NCI-H1105 treated with DMSO at 0.1 percent for 48 hours (cell line): Measurements from ENCODE around the gene CCDC69.
"Not testable (repeated sequence)": the region's sequence is repeated elsewhere in the genome, so short reads cannot be mapped to it uniquely, and the experiment has no call there.

ENCODE experiments used
- DNase-seq: peaks from one replicate; lab custom pipeline; 2025; lab: John Stamatoyannopoulos, UW

The CCDC69 gene, protein sequence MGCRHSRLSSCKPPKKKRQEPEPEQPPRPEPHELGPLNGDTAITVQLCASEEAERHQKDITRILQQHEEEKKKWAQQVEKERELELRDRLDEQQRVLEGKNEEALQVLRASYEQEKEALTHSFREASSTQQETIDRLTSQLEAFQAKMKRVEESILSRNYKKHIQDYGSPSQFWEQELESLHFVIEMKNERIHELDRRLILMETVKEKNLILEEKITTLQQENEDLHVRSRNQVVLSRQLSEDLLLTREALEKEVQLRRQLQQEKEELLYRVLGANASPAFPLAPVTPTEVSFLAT

GRCh38 chr5:151223447-151224264 is at the start of gene CCDC69:
CCDC69 (minus strand) TSS chr5:151224092; CDS start chr5:151223970, 122 bp downstream.
- DNase-seq: peak; percentile 39

DNA sequence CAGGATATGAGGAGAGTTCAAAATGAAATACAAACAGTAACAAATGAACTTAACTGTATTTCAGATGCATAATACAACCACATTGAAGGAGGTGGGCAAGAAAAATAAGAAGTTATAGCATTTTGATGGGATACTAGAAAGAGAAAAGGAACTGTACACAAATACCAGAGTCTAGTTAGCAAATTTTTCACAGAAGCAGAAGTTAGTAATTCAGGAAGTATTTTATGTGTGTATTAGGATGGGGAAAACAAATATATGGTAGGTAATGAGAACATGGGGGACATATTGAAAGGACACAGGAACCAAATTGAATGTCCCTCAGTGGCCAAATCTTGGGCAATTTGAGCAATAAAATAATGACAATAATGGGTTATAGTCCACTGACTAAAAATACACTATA is 47.4 kb upstream of the CCDC69 start:
- DNase-seq: no peak

DNA sequence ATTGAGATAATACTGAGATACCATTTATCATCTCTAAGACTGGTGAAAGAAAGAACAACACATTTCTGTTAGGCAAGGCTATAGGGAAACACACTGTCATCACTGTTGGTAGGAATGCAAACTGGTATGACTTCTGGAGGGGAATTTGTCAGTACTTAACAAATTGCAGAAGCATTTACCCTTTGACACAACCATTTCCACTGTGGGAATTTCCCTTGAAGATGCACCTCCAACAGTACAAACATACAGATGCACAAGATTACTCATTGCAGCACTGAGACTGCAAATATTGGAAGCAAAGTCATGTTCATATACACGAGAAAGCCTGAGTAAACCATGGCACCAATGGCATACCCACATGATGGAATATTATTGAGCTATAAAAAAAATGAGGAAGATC is 46.7 kb upstream of the CCDC69 start:
- DNase-seq: no peak

DNA sequence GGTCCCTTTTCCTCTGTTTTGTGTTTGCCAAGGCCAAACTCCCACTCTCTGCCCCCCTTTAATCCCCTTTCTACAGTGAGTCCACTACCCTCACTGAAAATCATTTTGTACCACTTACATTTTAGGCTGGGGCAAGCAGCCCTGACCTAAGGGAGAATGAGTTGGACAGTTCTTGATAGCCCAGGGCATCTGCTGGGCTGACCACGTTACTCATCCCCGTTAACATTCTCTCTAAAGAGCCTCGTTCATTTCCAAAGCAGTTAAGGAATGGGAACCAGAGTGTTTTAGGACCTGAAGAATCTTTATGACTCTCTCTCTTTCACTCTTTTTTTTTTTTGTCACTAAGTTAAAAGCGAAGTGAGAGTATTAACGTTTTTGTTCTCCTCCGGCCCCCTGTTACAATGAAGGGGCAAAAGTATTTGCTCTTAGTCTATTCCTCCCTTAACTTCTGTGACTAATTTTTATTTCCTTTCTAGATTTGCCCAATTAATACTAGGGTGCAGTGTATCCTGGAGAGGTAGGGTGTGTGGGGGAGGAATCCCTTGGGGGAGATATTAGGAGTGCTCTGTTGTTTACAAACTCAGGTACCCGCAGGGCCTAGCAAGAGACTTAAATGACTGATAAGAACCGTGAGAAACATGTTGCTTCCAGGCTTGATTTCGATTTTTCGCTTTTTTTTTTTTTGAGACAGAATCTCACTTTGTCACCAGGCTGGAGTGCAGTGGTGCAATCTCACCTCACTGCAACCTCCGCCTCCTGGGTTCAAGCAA is 43.8 kb upstream of the CCDC69 start:
- DNase-seq: no peak

GRCh38 chr5:151264113-151264512 is 40.2 kb upstream of the CCDC69 start:
- no peak for DNase-seq

DNA sequence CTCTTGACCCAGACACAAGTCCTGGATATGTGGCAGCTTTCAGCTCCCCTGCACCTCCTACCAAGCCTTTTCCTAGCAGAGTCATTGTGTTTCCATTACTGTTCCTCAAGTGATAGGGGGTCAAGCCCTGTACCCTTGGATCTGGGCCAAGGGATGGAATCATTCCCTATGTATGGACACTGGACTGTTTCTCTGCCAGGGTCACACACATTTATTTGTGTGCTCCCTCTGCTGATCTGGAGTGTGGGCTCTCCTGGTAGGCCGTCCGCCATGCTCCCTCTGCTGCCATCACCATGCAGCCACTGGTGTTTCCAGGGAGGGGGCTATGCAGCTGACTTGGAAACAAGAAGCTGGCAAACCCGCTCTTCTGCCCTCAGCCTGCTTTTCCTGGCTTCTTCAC is 38.6 kb upstream of the CCDC69 start:
- no peak for DNase-seq

GRCh38 chr5:151259931-151260330 is 36.0 kb upstream of the CCDC69 start:
- DNase-seq: no peak

DNA sequence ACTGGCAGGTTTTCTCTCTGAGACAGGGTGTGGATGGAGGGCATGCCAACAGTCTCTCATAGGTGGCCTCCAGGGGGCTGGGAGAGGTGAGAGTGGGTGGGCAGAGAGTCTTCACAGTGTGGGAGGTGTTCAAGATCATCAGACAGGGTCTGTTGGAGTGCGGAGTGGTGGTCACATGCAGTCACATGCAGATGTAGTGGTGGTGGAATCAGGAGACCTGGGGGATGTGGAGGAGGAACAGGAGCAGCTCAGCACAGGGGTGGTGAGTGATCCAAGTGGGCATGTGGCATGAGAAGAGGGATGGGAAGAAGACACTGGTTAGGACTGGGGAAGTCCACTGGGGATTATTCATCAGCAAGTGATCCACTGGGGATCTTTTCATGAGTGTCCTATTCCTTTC is 34.9 kb upstream of the CCDC69 start:
- no peak for DNase-seq

DNA sequence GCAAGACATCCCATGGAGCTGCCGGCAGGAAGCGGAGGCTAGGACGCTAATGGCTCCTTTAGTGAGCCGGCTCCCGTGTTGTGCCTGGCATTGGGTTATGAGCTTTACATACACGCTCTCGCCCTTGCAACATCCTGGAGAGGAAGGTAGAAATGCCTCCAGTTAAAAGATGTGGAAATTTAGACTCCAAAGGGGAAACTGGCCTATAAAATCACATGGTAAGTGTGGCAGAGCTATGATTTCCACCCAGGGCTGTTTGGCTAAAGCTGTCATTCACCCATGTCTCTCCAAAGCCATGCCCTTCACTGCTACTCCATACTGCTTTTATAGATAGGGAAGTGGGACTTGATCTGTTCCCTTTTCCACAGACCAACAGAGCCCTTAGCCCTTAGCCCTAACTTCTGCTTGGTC is 34.3 kb upstream of the CCDC69 start:
- DNase-seq: no peak

- DNase-seq: no peak
These were observed 33.9 kb upstream of the CCDC69 start for GRCh38 chr5:151257731-151258181.

- DNase-seq: no peak
These were observed 31.9 kb upstream of the CCDC69 start for GRCh38 chr5:151255621-151256286.

DNA sequence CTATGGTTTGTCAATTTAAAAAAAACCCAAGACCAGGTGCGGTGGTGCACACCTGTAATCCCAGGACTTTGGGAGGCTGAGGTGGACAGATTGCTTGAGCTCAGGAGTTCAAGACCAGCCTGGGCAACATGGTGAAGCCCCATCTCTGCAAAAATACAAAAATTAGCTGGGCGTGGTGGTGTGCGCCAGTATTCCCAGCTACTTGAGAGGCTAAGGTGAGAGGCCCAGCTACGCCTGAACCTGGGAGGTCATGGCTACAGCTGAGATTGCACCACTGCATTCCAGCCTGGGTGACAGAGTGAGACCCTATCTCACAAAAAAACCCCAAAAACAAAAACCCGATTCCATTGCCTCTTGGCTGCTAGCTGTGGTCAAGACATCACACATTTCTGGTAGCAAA is 31.1 kb upstream of the CCDC69 start:
- not testable (repeated sequence) for DNase-seq

DNA sequence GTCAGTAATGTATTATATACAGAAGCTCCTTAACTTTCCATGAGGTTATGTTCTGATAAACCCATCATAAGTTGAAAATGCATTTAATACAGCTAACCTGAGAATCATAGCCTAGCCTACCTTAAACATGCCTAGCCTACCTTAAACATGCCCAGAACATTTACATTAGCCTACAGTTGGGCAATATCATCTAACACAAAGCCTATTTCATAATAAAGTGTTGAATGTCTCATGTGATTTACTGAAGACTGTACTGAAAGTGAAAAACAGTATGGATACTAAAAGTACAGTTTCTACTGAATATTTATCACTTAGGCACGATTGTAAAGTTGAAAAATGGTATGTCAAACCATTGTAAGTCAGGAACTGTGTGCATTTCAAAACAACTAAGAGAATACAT is 30.7 kb upstream of the CCDC69 start:
- DNase-seq: no peak

GRCh38 chr5:151253605-151253950 is 29.7 kb upstream of the CCDC69 start:
- no peak for DNase-seq

DNA sequence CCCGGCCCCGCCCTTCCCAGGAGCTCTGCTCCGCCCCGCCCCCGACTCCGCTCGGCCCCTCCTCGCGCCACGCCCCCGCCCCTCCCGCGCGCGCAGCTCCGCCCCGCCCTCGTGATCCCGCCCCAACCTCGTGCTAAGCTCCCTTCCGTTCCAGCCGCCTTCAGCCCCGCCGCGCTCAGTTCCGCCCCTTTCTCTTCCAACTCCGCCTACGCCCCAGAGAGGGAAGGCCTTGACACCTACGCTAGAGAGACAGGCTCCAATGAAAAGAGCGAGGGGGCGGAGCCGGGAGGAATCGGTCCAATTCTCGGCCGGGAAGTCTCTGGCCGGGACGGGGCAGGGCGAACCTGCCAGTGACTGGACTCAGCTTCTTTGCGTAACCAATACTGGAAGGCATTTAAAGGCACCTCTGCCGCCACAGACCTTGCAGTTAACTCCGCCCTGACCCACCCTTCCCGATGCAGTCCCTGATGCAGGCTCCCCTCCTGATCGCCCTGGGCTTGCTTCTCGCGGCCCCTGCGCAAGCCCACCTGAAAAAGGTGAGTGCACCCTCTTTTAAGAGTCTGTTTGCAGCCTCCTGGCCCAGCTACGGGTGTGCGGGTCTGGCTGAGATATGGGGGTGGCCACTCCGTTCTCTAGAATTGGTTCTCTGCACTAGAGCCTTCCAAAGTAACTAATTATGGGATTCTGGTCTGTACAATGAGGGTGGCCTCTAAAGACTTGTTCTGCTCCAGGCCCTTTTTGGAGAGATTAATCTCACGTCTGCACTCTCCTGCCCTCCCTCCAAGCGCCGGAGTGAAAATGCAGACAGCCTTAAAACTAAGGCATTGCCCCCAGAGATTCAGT is 29.1 kb upstream of the CCDC69 start, which contains the start of gene GM2A:
Gene GM2A (plus strand): TSS at position 424 of the 843 bp plus-strand sequence. CDS start 32 bp downstream, at position 456.
- DNase-seq: peak; percentile 91

GRCh38 chr5:151251621-151252020 is 27.7 kb upstream of the CCDC69 start:
- no peak for DNase-seq

GRCh38 chr5:151251001-151251551 is 27.2 kb upstream of the CCDC69 start:
- DNase-seq: no peak

DNA sequence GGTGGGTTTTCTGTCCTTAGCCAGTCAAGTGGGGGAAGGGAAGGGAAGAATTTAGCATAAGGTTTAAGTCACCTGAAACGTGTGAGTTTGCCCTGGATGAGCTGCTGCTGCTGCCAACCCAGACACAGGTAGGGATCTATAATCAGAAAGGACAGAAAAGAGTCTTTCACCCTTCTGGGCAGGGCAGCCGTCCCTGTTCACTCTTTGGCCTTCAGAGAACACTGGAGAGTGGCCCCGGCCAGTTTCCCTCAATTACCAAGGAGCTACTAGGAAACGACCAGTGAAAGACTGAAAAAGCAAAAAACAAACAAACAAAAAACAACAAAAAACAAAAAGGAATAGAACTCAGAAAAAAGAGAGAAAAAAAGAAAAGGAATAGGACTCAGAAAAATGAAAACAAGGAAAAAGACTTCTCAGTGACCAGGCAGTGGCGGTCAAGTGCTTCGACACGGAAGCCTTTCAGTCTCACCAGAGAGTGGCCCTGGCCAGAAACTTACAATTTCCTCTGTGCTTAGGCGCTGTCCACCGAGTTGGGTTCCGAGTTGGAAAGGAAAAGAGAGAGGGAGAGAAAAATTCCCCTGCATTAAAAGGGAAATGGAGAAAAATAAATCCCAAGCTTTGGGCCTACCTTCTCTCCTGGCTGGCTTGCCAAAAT is 26.6 kb upstream of the CCDC69 start:
- DNase-seq: no peak

DNA sequence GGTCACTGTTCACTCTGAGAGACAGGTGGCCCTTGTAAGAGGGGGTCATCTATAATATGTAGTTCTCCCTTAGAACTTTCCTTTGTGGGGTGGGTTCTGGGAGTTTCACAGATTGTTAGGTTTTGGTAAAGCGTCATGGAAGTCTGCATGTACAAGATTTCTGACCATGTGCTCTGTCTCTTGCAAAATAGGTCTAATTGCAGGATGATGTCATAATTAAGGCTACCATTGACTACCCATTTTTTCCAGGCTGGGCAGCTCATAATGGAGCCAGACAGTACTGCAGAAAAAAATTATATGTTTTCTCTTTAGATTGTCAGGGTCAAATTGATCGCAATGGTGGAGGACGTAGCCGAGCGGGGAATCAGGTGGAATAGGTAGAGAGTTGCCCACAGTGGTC is 25.4 kb upstream of the CCDC69 start:
- no peak for DNase-seq

DNA sequence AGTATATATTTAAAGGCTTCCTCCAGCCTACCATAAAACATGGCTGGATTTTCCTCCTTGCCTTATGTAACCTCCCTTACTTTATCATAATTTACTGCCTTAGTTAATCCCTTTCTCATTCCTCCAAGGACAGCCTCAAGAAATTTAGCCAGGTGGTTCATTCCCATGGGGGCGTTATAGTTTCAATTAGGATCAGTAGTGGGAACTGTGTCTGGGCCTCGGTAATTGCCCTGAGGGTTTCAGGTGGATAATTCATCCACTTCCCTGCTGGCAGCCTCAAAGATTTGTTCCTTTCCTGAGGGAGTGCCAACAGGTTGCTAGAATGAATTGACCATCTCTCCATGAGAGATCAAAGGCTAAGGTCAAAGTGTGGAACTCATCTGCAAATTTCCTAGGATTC is 24.8 kb upstream of the CCDC69 start:
- no peak for DNase-seq
